ENCODE results near the gene ARHGAP23.

DNA sequence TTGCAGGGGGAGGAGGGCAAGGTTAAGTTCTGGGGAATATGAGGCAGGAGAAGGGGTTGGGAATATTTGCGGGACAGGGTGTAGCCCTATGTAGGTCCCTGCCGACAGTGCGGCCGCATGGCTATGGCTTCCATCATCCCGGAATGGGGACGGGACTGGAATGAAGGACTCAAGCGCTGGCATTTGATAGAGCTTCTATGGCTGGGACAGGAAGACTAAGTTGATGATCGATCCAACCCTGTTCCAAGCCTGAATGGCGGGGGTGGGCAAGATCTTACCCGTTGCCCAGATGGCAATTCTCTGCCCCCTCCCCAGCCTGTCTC, 130.4 kb downstream of the ARHGAP23 start:
- TF ChIP-seq, protein P1, sequence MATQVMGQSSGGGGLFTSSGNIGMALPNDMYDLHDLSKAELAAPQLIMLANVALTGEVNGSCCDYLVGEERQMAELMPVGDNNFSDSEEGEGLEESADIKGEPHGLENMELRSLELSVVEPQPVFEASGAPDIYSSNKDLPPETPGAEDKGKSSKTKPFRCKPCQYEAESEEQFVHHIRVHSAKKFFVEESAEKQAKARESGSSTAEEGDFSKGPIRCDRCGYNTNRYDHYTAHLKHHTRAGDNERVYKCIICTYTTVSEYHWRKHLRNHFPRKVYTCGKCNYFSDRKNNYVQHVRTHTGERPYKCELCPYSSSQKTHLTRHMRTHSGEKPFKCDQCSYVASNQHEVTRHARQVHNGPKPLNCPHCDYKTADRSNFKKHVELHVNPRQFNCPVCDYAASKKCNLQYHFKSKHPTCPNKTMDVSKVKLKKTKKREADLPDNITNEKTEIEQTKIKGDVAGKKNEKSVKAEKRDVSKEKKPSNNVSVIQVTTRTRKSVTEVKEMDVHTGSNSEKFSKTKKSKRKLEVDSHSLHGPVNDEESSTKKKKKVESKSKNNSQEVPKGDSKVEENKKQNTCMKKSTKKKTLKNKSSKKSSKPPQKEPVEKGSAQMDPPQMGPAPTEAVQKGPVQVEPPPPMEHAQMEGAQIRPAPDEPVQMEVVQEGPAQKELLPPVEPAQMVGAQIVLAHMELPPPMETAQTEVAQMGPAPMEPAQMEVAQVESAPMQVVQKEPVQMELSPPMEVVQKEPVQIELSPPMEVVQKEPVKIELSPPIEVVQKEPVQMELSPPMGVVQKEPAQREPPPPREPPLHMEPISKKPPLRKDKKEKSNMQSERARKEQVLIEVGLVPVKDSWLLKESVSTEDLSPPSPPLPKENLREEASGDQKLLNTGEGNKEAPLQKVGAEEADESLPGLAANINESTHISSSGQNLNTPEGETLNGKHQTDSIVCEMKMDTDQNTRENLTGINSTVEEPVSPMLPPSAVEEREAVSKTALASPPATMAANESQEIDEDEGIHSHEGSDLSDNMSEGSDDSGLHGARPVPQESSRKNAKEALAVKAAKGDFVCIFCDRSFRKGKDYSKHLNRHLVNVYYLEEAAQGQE (IDR thresholded peaks at IDR 0.05; ENCODE audit: unreplicated experiment): no peak
- TF ChIP-seq JUNB (IDR thresholded peaks at IDR 0.05; ENCODE audit: unreplicated experiment) (no peak), EZH2 (IDR thresholded peaks at IDR 0.05; ENCODE audit: low read depth, unreplicated experiment) (no peak), CREB1 (CRISPR knock-in tag; IDR thresholded peaks at IDR 0.05; ENCODE audit: low read depth) (no peak)
- TF ChIP-seq, protein P2, sequence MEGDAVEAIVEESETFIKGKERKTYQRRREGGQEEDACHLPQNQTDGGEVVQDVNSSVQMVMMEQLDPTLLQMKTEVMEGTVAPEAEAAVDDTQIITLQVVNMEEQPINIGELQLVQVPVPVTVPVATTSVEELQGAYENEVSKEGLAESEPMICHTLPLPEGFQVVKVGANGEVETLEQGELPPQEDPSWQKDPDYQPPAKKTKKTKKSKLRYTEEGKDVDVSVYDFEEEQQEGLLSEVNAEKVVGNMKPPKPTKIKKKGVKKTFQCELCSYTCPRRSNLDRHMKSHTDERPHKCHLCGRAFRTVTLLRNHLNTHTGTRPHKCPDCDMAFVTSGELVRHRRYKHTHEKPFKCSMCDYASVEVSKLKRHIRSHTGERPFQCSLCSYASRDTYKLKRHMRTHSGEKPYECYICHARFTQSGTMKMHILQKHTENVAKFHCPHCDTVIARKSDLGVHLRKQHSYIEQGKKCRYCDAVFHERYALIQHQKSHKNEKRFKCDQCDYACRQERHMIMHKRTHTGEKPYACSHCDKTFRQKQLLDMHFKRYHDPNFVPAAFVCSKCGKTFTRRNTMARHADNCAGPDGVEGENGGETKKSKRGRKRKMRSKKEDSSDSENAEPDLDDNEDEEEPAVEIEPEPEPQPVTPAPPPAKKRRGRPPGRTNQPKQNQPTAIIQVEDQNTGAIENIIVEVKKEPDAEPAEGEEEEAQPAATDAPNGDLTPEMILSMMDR (conservative IDR thresholded peaks at IDR 0.05; ENCODE audit: low read depth in 2 of 2): no peak

All from GM23338 (cell line).